ENCODE results near the gene ZNF366.

The ZNF366 gene, protein sequence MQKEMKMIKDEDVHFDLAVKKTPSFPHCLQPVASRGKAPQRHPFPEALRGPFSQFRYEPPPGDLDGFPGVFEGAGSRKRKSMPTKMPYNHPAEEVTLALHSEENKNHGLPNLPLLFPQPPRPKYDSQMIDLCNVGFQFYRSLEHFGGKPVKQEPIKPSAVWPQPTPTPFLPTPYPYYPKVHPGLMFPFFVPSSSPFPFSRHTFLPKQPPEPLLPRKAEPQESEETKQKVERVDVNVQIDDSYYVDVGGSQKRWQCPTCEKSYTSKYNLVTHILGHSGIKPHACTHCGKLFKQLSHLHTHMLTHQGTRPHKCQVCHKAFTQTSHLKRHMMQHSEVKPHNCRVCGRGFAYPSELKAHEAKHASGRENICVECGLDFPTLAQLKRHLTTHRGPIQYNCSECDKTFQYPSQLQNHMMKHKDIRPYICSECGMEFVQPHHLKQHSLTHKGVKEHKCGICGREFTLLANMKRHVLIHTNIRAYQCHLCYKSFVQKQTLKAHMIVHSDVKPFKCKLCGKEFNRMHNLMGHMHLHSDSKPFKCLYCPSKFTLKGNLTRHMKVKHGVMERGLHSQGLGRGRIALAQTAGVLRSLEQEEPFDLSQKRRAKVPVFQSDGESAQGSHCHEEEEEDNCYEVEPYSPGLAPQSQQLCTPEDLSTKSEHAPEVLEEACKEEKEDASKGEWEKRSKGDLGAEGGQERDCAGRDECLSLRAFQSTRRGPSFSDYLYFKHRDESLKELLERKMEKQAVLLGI

GRCh38 chr5:72507231-72507906, at the start of gene ZNF366:
Gene ZNF366, minus strand, starts transcription at chr5:72507410. Its CDS starts 45,914 bp downstream, at chr5:72461496.
- Mint-ChIP-seq H3K4me1 (no peaks in the 10 kb centered on the region), H3K27ac (no peak within 1 kb of the TSS), H3K9me3 (no peaks in the 10 kb centered on the region), H3K4me3 (no peak within 1 kb of the TSS), H3K36me3 (no peaks in the 10 kb centered on the region)
- ATAC-seq, result no peak
- no peak for DNase-seq (ENCODE audit: low spot score in 2 of 2)

- ATAC-seq (peak; percentile 67), DNase-seq (ENCODE audit: low spot score in 2 of 2) (peak in 1 of 2 donors; percentile 50)
- Mint-ChIP-seq H3K4me3 (peak overlapping the region; percentile 61), H3K4me1 (peaks cover 16% of the 10 kb centered on the region), H3K9me3 (no peaks in the 10 kb centered on the region), H3K27ac (peak overlapping the region; percentile 48), H3K36me3 (no peaks in the 10 kb centered on the region)
These were observed 49.3 kb upstream of the ZNF366 start for GRCh38 chr5:72556351-72557166.

- H3K4me3 Mint-ChIP-seq, result peak overlapping the region; percentile 61
- H3K9me3 Mint-ChIP-seq, result no peaks in the 10 kb centered on the region
- DNase-seq (ENCODE audit: low spot score in 2 of 2) (no peak), ATAC-seq (no peak)
- no peaks in the 10 kb centered on the region for H3K36me3 Mint-ChIP-seq
- H3K4me1 Mint-ChIP-seq, result peaks cover 16% of the 10 kb centered on the region
- no peak overlapping the region for H3K27ac Mint-ChIP-seq
These were observed 48.7 kb upstream of the ZNF366 start for GRCh38 chr5:72555871-72556270.

DNA sequence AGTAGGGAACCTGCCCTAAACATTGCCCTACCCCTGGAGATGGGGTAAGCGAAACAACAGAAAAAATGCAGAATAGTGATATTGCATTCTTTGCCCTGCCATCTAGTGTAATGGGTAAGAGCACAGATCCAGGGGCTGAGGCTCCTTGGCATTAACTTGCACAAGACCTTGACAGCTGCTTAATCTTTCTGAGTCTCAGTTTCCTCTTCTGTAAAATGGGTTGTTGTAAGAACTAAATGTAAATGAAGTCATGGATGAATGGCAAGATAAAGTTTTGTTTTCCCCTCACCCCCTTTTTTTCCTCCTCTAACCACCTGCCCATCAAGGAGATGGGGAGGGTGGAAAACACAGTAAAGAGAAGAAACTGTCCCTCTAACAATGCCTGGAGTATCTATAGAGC, 47.7 kb upstream of the ZNF366 start:
- DNase-seq (ENCODE audit: low spot score in 2 of 2) (no peak), ATAC-seq (no peak)
- Mint-ChIP-seq H3K27ac (no peak overlapping the region), H3K4me3 (no peak overlapping the region), H3K9me3 (no peaks in the 10 kb centered on the region), H3K4me1 (peaks cover 16% of the 10 kb centered on the region), H3K36me3 (no peaks in the 10 kb centered on the region)

DNA sequence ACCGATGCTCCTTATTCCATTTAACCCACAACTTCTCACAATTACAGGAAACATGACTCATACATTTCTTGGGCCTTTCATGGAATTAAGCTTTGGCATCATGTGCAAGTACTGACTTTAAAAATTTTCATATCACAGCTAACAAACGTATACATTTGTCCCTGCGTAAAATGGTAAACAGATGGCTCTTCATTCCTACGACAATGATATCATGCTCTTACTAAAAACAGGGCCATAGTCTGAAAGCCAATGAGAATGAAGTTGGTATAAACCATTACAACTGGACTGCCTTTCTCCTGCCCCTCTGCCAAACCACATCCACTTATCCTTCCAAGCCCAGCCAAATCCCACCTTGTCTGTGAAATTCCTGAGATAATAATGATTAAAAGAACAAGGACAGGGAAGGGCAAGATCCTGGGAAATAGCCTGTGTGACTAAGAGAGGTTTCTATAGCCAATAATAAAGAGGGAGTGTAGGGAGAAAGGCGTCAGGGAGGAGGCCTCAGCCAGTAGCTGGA, 44.9 kb upstream of the ZNF366 start:
- no peak overlapping the region for H3K27ac Mint-ChIP-seq
- H3K36me3 Mint-ChIP-seq, result no peaks in the 10 kb centered on the region
- no peak overlapping the region for H3K4me3 Mint-ChIP-seq
- DNase-seq (ENCODE audit: low spot score in 2 of 2) (no peak), ATAC-seq (no peak)
- peaks cover 4% of the 10 kb centered on the region for H3K9me3 Mint-ChIP-seq
- H3K4me1 Mint-ChIP-seq, result peaks cover 12% of the 10 kb centered on the region

DNA sequence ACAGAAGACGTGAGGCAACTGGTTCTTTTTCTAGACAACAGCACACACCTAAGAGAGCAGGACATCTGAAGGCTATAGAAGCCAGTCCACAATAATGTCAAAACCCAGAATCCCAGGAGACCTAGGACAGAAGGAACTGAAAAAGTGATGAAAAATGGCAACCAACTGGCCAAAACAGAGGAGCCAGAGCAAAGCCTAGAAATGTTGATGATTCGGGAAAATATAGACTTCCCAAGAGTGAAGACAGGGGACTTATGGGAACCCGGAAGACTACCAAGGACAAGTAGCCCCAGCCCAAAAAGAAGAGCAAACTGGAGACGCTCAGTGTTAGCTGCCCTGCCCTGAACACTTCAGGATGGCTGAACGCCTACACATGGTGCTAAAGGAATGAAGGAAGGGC, 43.4 kb upstream of the ZNF366 start:
- Mint-ChIP-seq H3K4me3 (no peak overlapping the region), H3K36me3 (no peaks in the 10 kb centered on the region), H3K4me1 (no peaks in the 10 kb centered on the region), H3K27ac (no peak overlapping the region), H3K9me3 (peaks cover 4% of the 10 kb centered on the region)
- DNase-seq (ENCODE audit: low spot score in 2 of 2), result no peak
- no peak for ATAC-seq

GRCh38 chr5:72543811-72544210, 36.6 kb upstream of the ZNF366 start:
- H3K4me3 Mint-ChIP-seq, result no peak overlapping the region

DNA sequence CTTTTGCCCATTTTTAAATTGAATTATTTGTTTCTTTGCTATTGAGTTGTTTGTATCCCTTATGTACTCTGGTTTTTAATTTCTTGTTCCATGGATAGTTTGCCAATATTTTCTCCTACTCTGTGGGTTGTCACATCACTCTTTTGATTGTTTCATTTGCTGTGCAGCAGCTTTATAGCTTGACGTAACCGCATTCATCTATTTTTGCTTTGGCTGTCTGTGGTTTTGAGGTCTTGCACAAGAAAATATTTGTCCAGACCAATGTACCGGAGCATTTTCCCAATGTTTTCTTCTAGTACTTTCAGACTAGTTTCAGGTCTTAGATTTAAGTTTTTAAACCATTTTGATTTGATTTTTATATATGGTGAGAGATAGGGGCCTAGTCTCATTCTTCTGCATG, 36.2 kb upstream of the ZNF366 start:
- peaks cover 5% of the 10 kb centered on the region for H3K9me3 Mint-ChIP-seq
- H3K36me3 Mint-ChIP-seq, result no peaks in the 10 kb centered on the region
- no peak for ATAC-seq
- H3K4me1 Mint-ChIP-seq, result no peaks in the 10 kb centered on the region
- H3K4me3 Mint-ChIP-seq, result no peak overlapping the region
- H3K27ac Mint-ChIP-seq, result no peak overlapping the region
- DNase-seq (ENCODE audit: low spot score in 2 of 2), result no peak

More at GRCh38 chr5:72543811-72544210, 36.6 kb upstream of the ZNF366 start:
- H3K36me3 Mint-ChIP-seq, result no peaks in the 10 kb centered on the region
- ATAC-seq (no peak), DNase-seq (ENCODE audit: low spot score in 2 of 2) (no peak)
- no peak overlapping the region for H3K27ac Mint-ChIP-seq
- peaks cover 6% of the 10 kb centered on the region for H3K9me3 Mint-ChIP-seq
- no peaks in the 10 kb centered on the region for H3K4me1 Mint-ChIP-seq

GRCh38 chr5:72542695-72543094, 35.5 kb upstream of the ZNF366 start:
- ATAC-seq, result no peak

DNA sequence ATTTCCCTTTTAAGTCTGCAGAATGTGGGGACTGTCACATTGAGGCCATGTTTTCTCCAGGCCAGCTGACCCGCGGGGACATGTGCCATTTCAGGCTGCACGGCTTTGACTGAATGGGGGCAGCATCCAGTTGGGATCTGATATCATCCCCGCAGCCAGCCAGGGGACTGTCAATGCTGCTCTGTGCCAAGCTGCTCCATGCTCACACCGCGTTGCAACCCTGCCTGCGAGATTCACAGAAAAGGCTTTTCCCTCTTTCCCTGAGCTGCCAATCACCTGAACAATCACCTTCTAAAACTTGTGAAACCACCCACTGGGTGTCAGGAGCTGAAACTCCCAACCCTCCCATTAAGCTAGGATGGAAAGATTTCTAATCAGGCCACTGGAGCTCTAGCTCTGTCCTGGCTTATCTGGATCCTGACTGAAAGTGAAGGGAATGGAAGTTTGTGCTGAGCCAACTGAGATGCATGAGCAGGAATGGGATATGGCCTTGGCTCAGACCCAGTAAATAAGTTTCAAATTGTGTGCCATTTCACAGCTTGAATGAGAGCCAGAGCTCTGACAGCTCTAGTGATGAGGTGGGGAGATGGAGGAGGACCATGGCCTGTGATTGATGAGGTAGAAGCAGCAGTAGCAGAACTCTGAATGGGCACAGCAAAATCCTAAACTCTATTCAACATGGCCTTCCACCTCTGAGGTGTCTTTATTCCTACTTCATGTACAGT, 34.5 kb upstream of the ZNF366 start:
- peak; percentile 39 for ATAC-seq
- Mint-ChIP-seq H3K27ac (no peak overlapping the region), H3K4me3 (no peak overlapping the region)

More at GRCh38 chr5:72542695-72543094, 35.5 kb upstream of the ZNF366 start:
- peaks cover 2% of the 10 kb centered on the region for H3K9me3 Mint-ChIP-seq
- H3K4me3 Mint-ChIP-seq, result no peak overlapping the region
- no peaks in the 10 kb centered on the region for H3K36me3 Mint-ChIP-seq
- no peaks in the 10 kb centered on the region for H3K4me1 Mint-ChIP-seq
- H3K27ac Mint-ChIP-seq, result no peak overlapping the region
- DNase-seq (ENCODE audit: low spot score in 2 of 2), result no peak

GRCh38 chr5:72540759-72541438, 33.7 kb upstream of the ZNF366 start:
- H3K27ac Mint-ChIP-seq, result no peak overlapping the region
- no peaks in the 10 kb centered on the region for H3K4me1 Mint-ChIP-seq
- no peaks in the 10 kb centered on the region for H3K36me3 Mint-ChIP-seq
- H3K9me3 Mint-ChIP-seq, result peaks cover 2% of the 10 kb centered on the region
- H3K4me3 Mint-ChIP-seq, result no peak overlapping the region
- ATAC-seq (no peak), DNase-seq (ENCODE audit: low spot score in 2 of 2) (no peak)

More for the DNA sequence above, 34.5 kb upstream of the ZNF366 start:
- peaks cover 2% of the 10 kb centered on the region for H3K9me3 Mint-ChIP-seq
- DNase-seq (ENCODE audit: low spot score in 2 of 2), result no peak
- H3K36me3 Mint-ChIP-seq, result no peaks in the 10 kb centered on the region
- no peaks in the 10 kb centered on the region for H3K4me1 Mint-ChIP-seq

GRCh38 chr5:72539726-72540125, 32.5 kb upstream of the ZNF366 start:
- DNase-seq (ENCODE audit: low spot score in 2 of 2), result no peak
- Mint-ChIP-seq H3K4me3 (no peak overlapping the region), H3K36me3 (no peaks in the 10 kb centered on the region), H3K4me1 (no peaks in the 10 kb centered on the region), H3K27ac (no peak overlapping the region), H3K9me3 (peaks cover 2% of the 10 kb centered on the region)
- ATAC-seq, result no peak

- DNase-seq (ENCODE audit: low spot score in 2 of 2), result no peak
- Mint-ChIP-seq H3K4me1 (no peaks in the 10 kb centered on the region), H3K4me3 (no peak overlapping the region)
These were observed 31.8 kb upstream of the ZNF366 start for GRCh38 chr5:72539038-72539437.

GRCh38 chr5:72537166-72537565, 30.0 kb upstream of the ZNF366 start:
- Mint-ChIP-seq H3K9me3 (no peaks in the 10 kb centered on the region), H3K4me3 (no peak overlapping the region), H3K36me3 (no peaks in the 10 kb centered on the region), H3K27ac (no peak overlapping the region), H3K4me1 (no peaks in the 10 kb centered on the region)
- DNase-seq (ENCODE audit: low spot score in 2 of 2) (no peak), ATAC-seq (no peak)

More at GRCh38 chr5:72539038-72539437, 31.8 kb upstream of the ZNF366 start:
- no peak for ATAC-seq
- Mint-ChIP-seq H3K9me3 (peaks cover 2% of the 10 kb centered on the region), H3K36me3 (no peaks in the 10 kb centered on the region), H3K27ac (no peak overlapping the region)
